K562 (cell line): ENCODE measurements around the gene LRRC27. TPM values are rescaled to one million over a fixed set of nuclear protein-coding genes. Genes with fewer than 3 reads are reported as not detected.

Source experiments
- ARHGAP35 ChIP-seq: fragments of 450-650 bp; IDR thresholded peaks from 2 replicates; pipeline ENCODE4 v1.6.1; 2018; ENCODE audit not compliant: partially characterized antibody
- CBX2 ChIP-seq: fragments of 200-600 bp; sonication (generic); IDR thresholded peaks from one replicate; pipeline ENCODE4 v1.6.1; 2012; ENCODE audit warnings: mild to moderate bottlenecking, low read length, inconsistent platforms; ENCODE audit not compliant: insufficient read depth, poor library complexity, severe bottlenecking
- ESRRA ChIP-seq: fragments of 450-650 bp; IDR thresholded peaks from 2 replicates; pipeline ENCODE4 v1.6.1; 2014; ENCODE audit warnings: low read depth, mild to moderate bottlenecking, moderate library complexity, borderline replicate concordance
- GTF3C2 ChIP-seq: IDR thresholded peaks from 3 replicates; pipeline ENCODE4 v1.6.1; 2011; ENCODE audit warnings: borderline replicate concordance, mild to moderate bottlenecking, moderate library complexity; ENCODE audit not compliant: insufficient read length; ENCODE audit errors: extremely low read depth
- HOXB6 ChIP-seq: fragments of 250-450 bp; sonication (Bioruptor Pico); IDR thresholded peaks from 2 replicates; pipeline ENCODE4 v1.5.1; 2022; ENCODE audit warnings: mild to moderate bottlenecking, borderline replicate concordance
- RFX1 ChIP-seq: fragments of 450-650 bp; IDR thresholded peaks from 2 replicates; pipeline ENCODE4 v1.6.1; 2016; ENCODE audit warnings: mild to moderate bottlenecking, moderate library complexity
- TCF15 ChIP-seq: fragments of 250-450 bp; sonication (Bioruptor Pico); IDR thresholded peaks from 2 replicates; pipeline ENCODE4 v1.8.0; 2022; ENCODE audit warnings: moderate library complexity, mild to moderate bottlenecking, inconsistent platforms
- polyA plus RNA-seq, 8 experiments: library from polyadenylated mRNA; depleted of rRNA in 4 of 8; stranded (reverse) in 5 of 8; unstranded in 3 of 8; fragments of >200 nt; fragmentation: Nextera tagmentation in 2 of 8; fragmentation: Illumina TruSeq in 1 of 8; extraction: Ambion mirVana in 2 of 8; extraction: Trizol in 1 of 8; gene quantifications; 2 replicates each; pipeline versions ENCODE4 v1.2.1 to v1.2.3, GENCODE V29; 2011 to 2014; ENCODE audit warnings: inconsistent platforms in 1 of 8, missing spikeins in 1 of 8
- total RNA-seq, 7 experiments: library from RNA; depleted of rRNA in 6 of 7; stranded (reverse); fragments of >200 nt in 6 of 7; fragmentation: Illumina TruSeq in 2 of 7; extraction: Trizol in 2 of 7; gene quantifications; 2 replicates each; pipeline versions ENCODE4 v1.2.1 to v1.2.3, GENCODE V29; 2011 to 2021; ENCODE audit warnings: low replicate concordance in 1 of 7
- TF ChIP-seq, protein P1 (sequence below): fragments of 250-450 bp; sonication (Bioruptor Pico); IDR thresholded peaks from 2 replicates; pipeline ENCODE4 v1.8.0; 2021; ENCODE audit warnings: moderate library complexity, mild to moderate bottlenecking, inconsistent platforms

LRRC27 gene
- total and polyA plus RNA-seq, 9 of the 15 experiments (the other 6 are each of a cell fraction or from before 2014, with no cell fraction given): 0.10 to 2.7 (median 1.4) TPM

- TF ChIP-seq HOXB6: no peak
- TF ChIP-seq RFX1: peak; percentile 95
- TF ChIP-seq, protein P1, sequence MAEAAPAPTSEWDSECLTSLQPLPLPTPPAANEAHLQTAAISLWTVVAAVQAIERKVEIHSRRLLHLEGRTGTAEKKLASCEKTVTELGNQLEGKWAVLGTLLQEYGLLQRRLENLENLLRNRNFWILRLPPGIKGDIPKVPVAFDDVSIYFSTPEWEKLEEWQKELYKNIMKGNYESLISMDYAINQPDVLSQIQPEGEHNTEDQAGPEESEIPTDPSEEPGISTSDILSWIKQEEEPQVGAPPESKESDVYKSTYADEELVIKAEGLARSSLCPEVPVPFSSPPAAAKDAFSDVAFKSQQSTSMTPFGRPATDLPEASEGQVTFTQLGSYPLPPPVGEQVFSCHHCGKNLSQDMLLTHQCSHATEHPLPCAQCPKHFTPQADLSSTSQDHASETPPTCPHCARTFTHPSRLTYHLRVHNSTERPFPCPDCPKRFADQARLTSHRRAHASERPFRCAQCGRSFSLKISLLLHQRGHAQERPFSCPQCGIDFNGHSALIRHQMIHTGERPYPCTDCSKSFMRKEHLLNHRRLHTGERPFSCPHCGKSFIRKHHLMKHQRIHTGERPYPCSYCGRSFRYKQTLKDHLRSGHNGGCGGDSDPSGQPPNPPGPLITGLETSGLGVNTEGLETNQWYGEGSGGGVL: no peak
- peak; percentile 27; the same call in 1 of the 2 replicates for TF ChIP-seq ESRRA
- TF ChIP-seq TCF15 (CRISPR knock-in tag): no peak
- TF ChIP-seq ARHGAP35: no peak
- no peak for TF ChIP-seq CBX2
- no peak for TF ChIP-seq GTF3C2
Observed at GRCh38 chr10:132331601-132332432, at the start of gene LRRC27 (continued).
